ENCODE data around the gene PEAK1. TPM values are rescaled to one million over a fixed set of nuclear protein-coding genes. Genes with fewer than 3 reads are reported as not detected.

Gene PEAK1
- polyA plus RNA-seq, 1 donor (not counting 4 experiments of a cell fraction or from before 2014, with no cell fraction given) = 5.9 TPM

DNA sequence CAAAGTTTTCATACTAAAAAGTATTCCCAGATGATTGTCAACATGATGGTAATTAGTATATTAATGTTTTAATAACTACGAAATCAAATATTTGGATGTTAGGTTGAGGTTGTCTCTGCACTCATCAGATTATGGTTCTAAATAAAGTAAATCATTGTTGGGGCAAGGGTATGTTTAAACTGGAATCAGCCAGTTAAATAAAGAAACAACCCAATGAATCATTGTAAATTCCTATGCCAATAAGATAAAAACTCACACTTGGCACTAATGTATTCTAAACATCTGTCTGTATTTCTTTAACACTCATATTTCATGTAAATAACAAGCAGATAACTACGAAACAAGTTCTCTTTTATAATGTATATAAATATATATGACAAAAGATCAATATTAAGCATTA, 92.7 kb downstream of the PEAK1 start:
- no peaks in the 10 kb centered on the region for H4K20me1 ChIP-seq (ENCODE audit: control insufficient read depth, extremely low read depth, insufficient read depth, low read length)
- no peaks in the 10 kb centered on the region for H3K36me3 ChIP-seq (ENCODE audit: control insufficient read depth in 2 of 2, extremely low read depth in 1 of 2, insufficient read depth in 2 of 2, low read length in 2 of 2)
- no peak overlapping the region for H3K4me2 ChIP-seq (ENCODE audit: control insufficient read depth, extremely low read depth, insufficient read depth, low read depth, low read length)
- no peak overlapping the region for H3K27ac ChIP-seq (ENCODE audit: control insufficient read depth, insufficient read depth, low read length)
- no peak overlapping the region for H2AFZ ChIP-seq (ENCODE audit: control insufficient read depth, low read length)
- no peak for FAIRE-seq
- no peak for DNase-seq (ENCODE audit: low read depth, low spot score)
- H3K9me3 ChIP-seq (ENCODE audit: control insufficient read depth, low read depth, low read length) = no peaks in the 10 kb centered on the region
- no peaks in the 10 kb centered on the region for H3K79me2 ChIP-seq (ENCODE audit: control insufficient read depth, insufficient read depth, low read length)
- H3K4me1 ChIP-seq (ENCODE audit: control insufficient read depth, extremely low read depth, insufficient read depth, low read length) = no peaks in the 10 kb centered on the region
- H3K4me3 ChIP-seq (ENCODE audit: control insufficient read depth in 2 of 3, extremely low read depth in 1 of 3, insufficient read depth in 2 of 3, low read depth in 1 of 3, low read length in 3 of 3) = no peak overlapping the region
- no peak overlapping the region for H3K9ac ChIP-seq (ENCODE audit: control insufficient read depth, extremely low read depth, insufficient read depth, low read length)
- TF ChIP-seq, protein P1, sequence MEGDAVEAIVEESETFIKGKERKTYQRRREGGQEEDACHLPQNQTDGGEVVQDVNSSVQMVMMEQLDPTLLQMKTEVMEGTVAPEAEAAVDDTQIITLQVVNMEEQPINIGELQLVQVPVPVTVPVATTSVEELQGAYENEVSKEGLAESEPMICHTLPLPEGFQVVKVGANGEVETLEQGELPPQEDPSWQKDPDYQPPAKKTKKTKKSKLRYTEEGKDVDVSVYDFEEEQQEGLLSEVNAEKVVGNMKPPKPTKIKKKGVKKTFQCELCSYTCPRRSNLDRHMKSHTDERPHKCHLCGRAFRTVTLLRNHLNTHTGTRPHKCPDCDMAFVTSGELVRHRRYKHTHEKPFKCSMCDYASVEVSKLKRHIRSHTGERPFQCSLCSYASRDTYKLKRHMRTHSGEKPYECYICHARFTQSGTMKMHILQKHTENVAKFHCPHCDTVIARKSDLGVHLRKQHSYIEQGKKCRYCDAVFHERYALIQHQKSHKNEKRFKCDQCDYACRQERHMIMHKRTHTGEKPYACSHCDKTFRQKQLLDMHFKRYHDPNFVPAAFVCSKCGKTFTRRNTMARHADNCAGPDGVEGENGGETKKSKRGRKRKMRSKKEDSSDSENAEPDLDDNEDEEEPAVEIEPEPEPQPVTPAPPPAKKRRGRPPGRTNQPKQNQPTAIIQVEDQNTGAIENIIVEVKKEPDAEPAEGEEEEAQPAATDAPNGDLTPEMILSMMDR (optimal IDR thresholded peaks at IDR 0.05 in 1 of 3, IDR thresholded peaks at IDR 0.05 in 1 of 3, conservative IDR thresholded peaks at IDR 0.05 in 1 of 3; ENCODE audit: extremely low read depth in 1 of 3, insufficient read depth in 2 of 3, low read length in 3 of 3) = no peak
- no peak for TF ChIP-seq EZH2 (IDR thresholded peaks at IDR 0.05; ENCODE audit: low read length)
- dilution Hi-C loops (cut with MboI; ENCODE audit: extremely low pct_ligation_motif_present, low sequenced_read_pairs) = no loop called here
- no peaks in the 10 kb centered on the region for H3K9me1 ChIP-seq (ENCODE audit: control insufficient read depth, extremely low read depth, insufficient read depth, low read length)
- H3K27me3 ChIP-seq (ENCODE audit: control insufficient read depth, extremely low read depth, insufficient read depth, low read length) = no peaks in the 10 kb centered on the region

DNA sequence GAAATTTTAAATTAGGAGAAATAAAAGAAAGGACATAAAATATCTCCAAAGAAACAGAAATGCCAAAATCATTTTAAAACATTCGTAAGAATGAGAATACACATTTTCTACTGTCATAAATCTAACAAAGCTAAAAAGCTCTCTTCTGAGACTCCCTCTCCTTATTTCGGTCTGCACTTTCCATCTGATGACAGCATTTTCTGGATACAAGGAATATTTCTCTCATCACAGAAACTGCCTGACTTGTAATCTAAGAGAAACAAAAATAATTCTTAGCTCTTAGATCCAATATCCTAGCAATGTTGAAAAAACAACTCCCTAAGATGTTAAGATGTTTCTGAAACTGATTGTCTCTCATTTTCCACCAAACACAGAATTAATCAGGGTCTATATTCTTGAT, 93.5 kb downstream of the PEAK1 start:
- no peaks in the 10 kb centered on the region for H3K36me3 ChIP-seq (ENCODE audit: control insufficient read depth in 2 of 2, extremely low read depth in 1 of 2, insufficient read depth in 2 of 2, low read length in 2 of 2)
- H3K4me2 ChIP-seq (ENCODE audit: control insufficient read depth, extremely low read depth, insufficient read depth, low read depth, low read length) = no peak overlapping the region
- FAIRE-seq = no peak
- no peak overlapping the region for H3K4me3 ChIP-seq (ENCODE audit: control insufficient read depth in 2 of 3, extremely low read depth in 1 of 3, insufficient read depth in 2 of 3, low read depth in 1 of 3, low read length in 3 of 3)
- H3K9me3 ChIP-seq (ENCODE audit: control insufficient read depth, low read depth, low read length) = no peaks in the 10 kb centered on the region
- H3K27ac ChIP-seq (ENCODE audit: control insufficient read depth, insufficient read depth, low read length) = no peak overlapping the region
- no peaks in the 10 kb centered on the region for H3K9me1 ChIP-seq (ENCODE audit: control insufficient read depth, extremely low read depth, insufficient read depth, low read length)
- H4K20me1 ChIP-seq (ENCODE audit: control insufficient read depth, extremely low read depth, insufficient read depth, low read length) = no peaks in the 10 kb centered on the region
- dilution Hi-C loops (cut with MboI; ENCODE audit: extremely low pct_ligation_motif_present, low sequenced_read_pairs) = no loop called here
- TF ChIP-seq, protein P1 (optimal IDR thresholded peaks at IDR 0.05 in 1 of 3, IDR thresholded peaks at IDR 0.05 in 1 of 3, conservative IDR thresholded peaks at IDR 0.05 in 1 of 3; ENCODE audit: extremely low read depth in 1 of 3, insufficient read depth in 2 of 3, low read length in 3 of 3) = no peak
- TF ChIP-seq EZH2 (IDR thresholded peaks at IDR 0.05; ENCODE audit: low read length) = no peak
- no peaks in the 10 kb centered on the region for H3K27me3 ChIP-seq (ENCODE audit: control insufficient read depth, extremely low read depth, insufficient read depth, low read length)
- no peaks in the 10 kb centered on the region for H3K79me2 ChIP-seq (ENCODE audit: control insufficient read depth, insufficient read depth, low read length)
- no peaks in the 10 kb centered on the region for H3K4me1 ChIP-seq (ENCODE audit: control insufficient read depth, extremely low read depth, insufficient read depth, low read length)
- H2AFZ ChIP-seq (ENCODE audit: control insufficient read depth, low read length) = no peak overlapping the region
- no peak overlapping the region for H3K9ac ChIP-seq (ENCODE audit: control insufficient read depth, extremely low read depth, insufficient read depth, low read length)
- no peak for DNase-seq (ENCODE audit: low read depth, low spot score)

Data from keratinocyte (primary cell).